Omental fat pad (tissue), 4 donors: ENCODE data around the gene PRTN3. TPM values are rescaled to one million over a fixed set of nuclear protein-coding genes. Genes with fewer than 3 reads are reported as not detected.
"Not testable (repeated sequence)": the region's sequence is repeated elsewhere in the genome, so short reads cannot be mapped to it uniquely, and the experiment has no call there.

Experiments
- ATAC-seq: fragments of 150-250 bp; one replicate; pipeline ENCODE4 v1.9.1; 2016; ENCODE audit warnings: mild to moderate bottlenecking, moderate library complexity; ENCODE audit not compliant: low FRiP score
- DNase-seq: peaks from one replicate; pipeline ENCODE4 v3.0.0-alpha.2; 2019; ENCODE audit warnings: low spot score
- CTCF ChIP-seq, 3 donors: fragments of 450-650 bp; IDR thresholded peaks; one replicate each; pipeline ENCODE4 v1.5.1; 2016 to 2017; ENCODE audit warnings: antibody characterized with exemption in 3 of 3, mild to moderate bottlenecking in 3 of 3, moderate library complexity in 2 of 3
- total RNA-seq, 4 donors: library from RNA; depleted of rRNA; stranded (reverse); fragments of >200 nt; gene quantifications; one replicate each; pipeline ENCODE4 v1.1.0, GENCODE V29; 2016

The PRTN3 gene
- total RNA-seq, 4 donors from 2014 or later, result not detected

- peak; percentile 13 for ATAC-seq
- DNase-seq, result no peak
- no peak for TF ChIP-seq CTCF (IDR thresholded peaks at IDR 0.05)
These were observed 26.4 kb upstream of the PRTN3 start for GRCh38 chr19:814152-815078.

DNA sequence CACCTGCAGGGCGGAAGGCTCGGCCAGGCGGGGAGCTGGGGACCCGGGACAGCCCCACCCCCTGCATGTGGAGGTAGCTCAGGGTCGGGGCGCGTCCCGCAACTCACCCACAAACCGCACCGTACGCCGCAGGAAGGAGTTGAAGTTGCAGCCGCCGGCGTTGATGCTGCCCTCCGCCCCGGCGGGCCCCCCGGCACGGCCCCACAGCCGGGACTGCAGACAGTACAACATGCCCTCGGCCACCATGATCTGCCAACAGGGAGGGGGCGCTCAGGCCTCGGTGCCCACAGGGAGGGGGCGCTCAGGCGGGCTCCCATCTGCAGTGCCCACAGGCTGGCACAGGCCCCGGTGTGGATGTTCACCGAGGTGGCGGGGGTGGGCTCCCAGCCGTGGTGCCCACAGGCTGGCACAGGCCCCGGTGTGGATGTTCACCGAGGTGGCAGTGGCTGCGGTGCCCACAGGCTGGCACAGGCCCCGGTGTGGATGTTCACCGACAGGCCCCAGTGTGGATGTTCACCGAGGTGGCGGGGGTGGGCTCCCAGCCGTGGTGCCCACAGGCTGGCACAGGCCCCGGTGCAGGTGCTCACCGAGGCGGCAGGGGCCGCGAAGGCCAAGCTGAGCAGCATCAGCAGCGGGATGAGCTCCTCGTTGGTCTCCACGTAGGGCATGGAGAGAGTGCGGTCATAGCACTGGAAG, 25.6 kb upstream of the PRTN3 start:
- ATAC-seq (peak; percentile 12), DNase-seq (no peak)
- TF ChIP-seq CTCF (IDR thresholded peaks at IDR 0.05), result no peak

DNA sequence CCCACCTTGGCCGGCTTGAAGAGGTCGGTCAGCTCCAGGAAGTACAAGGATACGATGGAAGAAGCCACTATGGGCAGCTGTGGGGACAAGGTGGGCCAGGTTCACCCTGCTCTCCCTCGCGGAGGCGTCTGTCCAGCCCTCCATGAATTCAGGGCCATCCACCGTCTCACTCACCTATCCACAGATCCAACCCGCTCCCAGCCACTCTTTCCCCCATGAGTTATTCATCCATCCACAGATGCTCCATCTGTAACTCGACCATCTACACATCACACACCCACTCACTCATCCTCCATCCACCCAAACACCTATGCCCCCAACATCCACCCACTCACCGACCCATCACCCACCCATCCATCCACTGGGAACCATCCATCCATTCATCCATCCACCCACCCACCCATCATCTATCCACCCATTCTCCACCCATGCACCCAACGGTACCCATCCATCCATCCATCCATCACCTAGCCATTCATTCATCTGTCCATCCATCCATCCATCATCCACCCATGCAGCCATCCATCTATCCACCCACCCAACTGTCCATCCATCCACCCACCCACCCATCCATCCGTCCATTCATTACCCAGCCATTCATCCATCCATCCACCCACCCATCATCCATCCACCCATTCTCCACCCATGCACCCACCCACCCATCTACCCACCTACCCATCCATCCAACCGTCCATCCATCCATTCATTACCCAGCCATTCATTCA, 24.9 kb upstream of the PRTN3 start:
- no peak for DNase-seq
- ATAC-seq, result peak; percentile 4
- no peak for TF ChIP-seq CTCF (IDR thresholded peaks at IDR 0.05)

DNA sequence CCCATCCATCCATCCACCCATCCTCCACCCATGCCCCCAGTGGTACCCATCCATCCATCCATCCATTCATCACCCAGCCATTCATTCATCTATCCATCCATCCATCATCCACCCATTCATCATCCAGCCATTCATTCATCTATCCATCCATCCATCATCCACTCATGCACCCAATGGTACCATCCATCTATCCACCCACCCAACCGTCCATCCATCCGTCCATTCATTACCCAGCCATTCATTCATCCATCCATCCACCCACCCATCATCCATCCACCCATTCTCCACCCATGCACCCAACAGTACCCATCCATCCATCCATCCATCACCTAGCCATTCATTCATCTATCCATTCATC, 24.3 kb upstream of the PRTN3 start:
- no peak for TF ChIP-seq CTCF (IDR thresholded peaks at IDR 0.05)
- ATAC-seq (no peak), DNase-seq (no peak)

- not testable (repeated sequence) for DNase-seq, ATAC-seq
These were observed 20.6 kb upstream of the PRTN3 start for GRCh38 chr19:820212-820611.

- ATAC-seq (no peak), DNase-seq (no peak)
- TF ChIP-seq CTCF (IDR thresholded peaks at IDR 0.05), result no peak
These were observed 19.5 kb upstream of the PRTN3 start for GRCh38 chr19:821231-821824.
